ENCODE measurements around the gene HPCAL1. TPM values are rescaled to one million over a fixed set of nuclear protein-coding genes. Genes with fewer than 3 reads are reported as not detected.

HPCAL1 gene
- total RNA-seq, 1 experiment from 2014 or later: 312 TPM

GRCh38 chr2:10301941-10302478 is 694 bp upstream of the HPCAL1 start:
- intact Hi-C loops (cut with micrococcal nuclease): loop anchor here (1.0 to 5.0 kb wide), 5 partner anchors 19 to 180 kb away; partner anchors contain the start of gene RRM2
- H3K27me3 ChIP-seq (ENCODE audit: low read length): no peaks in the 10 kb centered on the region
- DNase-seq (no peak), ATAC-seq (no peak)
- H4K20me1 ChIP-seq (ENCODE audit: low read length): peaks cover 37% of the 10 kb centered on the region
- H3K27ac ChIP-seq (ENCODE audit: low read length): peak overlapping the region; percentile 68
- peak overlapping the region; percentile 24; the same call in 1 of the 2 replicates for H2AFZ ChIP-seq (ENCODE audit: low read length)
- no peaks in the 10 kb centered on the region for H3K9me3 ChIP-seq (ENCODE audit: low read length)
- no peaks in the 10 kb centered on the region for H3K9me2 ChIP-seq (replicated peaks; ENCODE audit: low read length)
- peak overlapping the region; percentile 46; the same call in 1 of the 2 replicates for H3K4me3 ChIP-seq (ENCODE audit: low read length)
- BruUV-seq (replicated peaks): TSS peak; percentile 54
- H3K4me1 ChIP-seq (ENCODE audit: insufficient read depth, low read length): peaks cover 64% of the 10 kb centered on the region
- H3K4me2 ChIP-seq (ENCODE audit: low read length): peak overlapping the region; percentile 72
- peaks cover 3% of the 10 kb centered on the region for H3K36me3 ChIP-seq (ENCODE audit: low read depth, low read length)
- peak overlapping the region; percentile 59 for H3K9ac ChIP-seq (ENCODE audit: low read length)
- peaks cover 43% of the 10 kb centered on the region for H3K79me2 ChIP-seq (ENCODE audit: low read length)
- TF ChIP-seq EZH2 (IDR thresholded peaks at IDR 0.05; ENCODE audit: low read length, unreplicated experiment) (no peak), CTCF (conservative IDR thresholded peaks at IDR 0.05; ENCODE audit: low read depth, low read length) (no peak), EZH2phosphoT487 (IDR thresholded peaks at IDR 0.05; ENCODE audit: borderline replicate concordance, low read length) (no peak)
- ChIA-PET CTCF (interaction anchor here (0.7 to 1.6 kb wide), 7 partner anchors 12 to 626 kb away, joined by 3 to 13 read pairs (median 4); no protein-coding TSS in a partner anchor), POLR2A (ENCODE audit: unreplicated experiment) (interaction anchor here (0.9 to 1.0 kb wide), 2 partner anchors 19 to 133 kb away, joined by 3 to 8 read pairs; no protein-coding TSS in a partner anchor)
- H3F3A ChIP-seq (ENCODE audit: low read length, unreplicated experiment): peaks cover 8% of the 10 kb centered on the region

- peaks cover 50% of the 10 kb centered on the region for H4K20me1 ChIP-seq (ENCODE audit: low read length)
- H3K27ac ChIP-seq (ENCODE audit: low read length): peak overlapping the region; percentile 66
- BruUV-seq (replicated peaks): no TSS peak
- H3K9me3 ChIP-seq (ENCODE audit: low read length): no peaks in the 10 kb centered on the region
- peak overlapping the region; percentile 99 for H3K4me3 ChIP-seq (ENCODE audit: low read length)
- H3F3A ChIP-seq (ENCODE audit: low read length, unreplicated experiment): peaks cover 6% of the 10 kb centered on the region
- H3K36me3 ChIP-seq (ENCODE audit: low read depth, low read length): peaks cover 6% of the 10 kb centered on the region
- ChIA-PET CTCF (interaction anchor here (0.6 to 1.6 kb wide), 3 partner anchors 105 to 180 kb away, joined by 3 to 4 read pairs (median 4); no protein-coding TSS in a partner anchor), POLR2A (ENCODE audit: unreplicated experiment) (interaction anchor here (0.9 to 1.0 kb wide), 2 partner anchors 21 to 132 kb away, joined by 3 to 8 read pairs; no protein-coding TSS in a partner anchor)
- no peak for TF ChIP-seq EZH2 (IDR thresholded peaks at IDR 0.05; ENCODE audit: low read length, unreplicated experiment)
- TF ChIP-seq CTCF (conservative IDR thresholded peaks at IDR 0.05; ENCODE audit: low read depth, low read length): no peak
- TF ChIP-seq EZH2phosphoT487 (IDR thresholded peaks at IDR 0.05; ENCODE audit: borderline replicate concordance, low read length): no peak
- peaks cover 60% of the 10 kb centered on the region for H3K4me1 ChIP-seq (ENCODE audit: insufficient read depth, low read length)
- H3K27me3 ChIP-seq (ENCODE audit: low read length): no peaks in the 10 kb centered on the region
- H2AFZ ChIP-seq (ENCODE audit: low read length): no peak overlapping the region
- H3K9ac ChIP-seq (ENCODE audit: low read length): peak overlapping the region; percentile 93
- ATAC-seq: peak; percentile 9
- peak overlapping the region; percentile 83 for H3K4me2 ChIP-seq (ENCODE audit: low read length)
- no peak for DNase-seq
- intact Hi-C loops (cut with micrococcal nuclease): loop anchor here (5.0 kb wide), 2 partner anchors 161 to 181 kb away; partner anchors contain the start of gene RRM2
- H3K9me2 ChIP-seq (replicated peaks; ENCODE audit: low read length): no peaks in the 10 kb centered on the region
- H3K79me2 ChIP-seq (ENCODE audit: low read length): peaks cover 55% of the 10 kb centered on the region
Observed at GRCh38 chr2:10303181-10303693, 533 bp downstream of the HPCAL1 start.
